Measurements from ENCODE around the gene C9orf78.
"Not testable (repeated sequence)": the region's sequence is repeated elsewhere in the genome, so short reads cannot be mapped to it uniquely, and the experiment has no call there.

The C9orf78 gene

DNA sequence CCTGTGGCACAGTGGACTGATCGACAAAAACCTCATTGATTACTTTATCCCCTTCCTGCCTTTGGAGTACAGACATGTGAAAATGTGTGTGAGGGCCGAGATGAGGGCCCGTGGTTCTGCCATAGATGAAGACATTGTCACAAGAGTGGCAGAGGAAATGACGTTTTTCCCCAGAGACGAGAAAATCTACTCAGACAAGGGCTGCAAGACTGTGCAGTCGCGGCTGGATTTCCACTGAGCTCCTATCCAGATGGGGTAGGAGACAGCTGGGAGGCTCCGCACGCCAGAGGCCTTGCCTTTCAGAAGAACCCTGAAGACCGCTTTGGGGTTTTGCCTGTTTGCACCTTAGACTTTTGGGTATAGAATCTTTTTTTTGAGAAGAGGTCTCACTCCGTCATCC, 25.7 kb downstream of the C9orf78 start:
- DNase-seq = no peak

DNA sequence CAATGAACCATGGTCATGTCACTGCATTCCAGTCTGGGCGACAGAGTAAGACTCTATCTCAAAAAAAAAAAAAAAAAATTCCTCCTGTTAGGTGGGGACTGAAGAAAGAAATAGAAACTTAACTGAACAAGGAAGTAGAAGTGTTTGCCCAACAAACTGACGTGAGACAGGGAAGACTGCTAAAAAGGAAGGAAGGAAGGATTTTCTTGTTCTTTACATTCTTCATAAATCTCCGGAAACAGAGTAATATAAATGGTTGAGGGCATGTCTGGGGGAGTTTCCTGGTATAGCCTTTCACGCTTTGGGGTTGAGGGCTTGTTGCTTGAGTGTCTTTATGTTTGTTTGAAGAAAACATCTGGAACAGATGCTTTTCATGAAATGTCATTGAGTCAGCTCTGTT, 29.0 kb downstream of the C9orf78 start:
- no peak for DNase-seq

GRCh38 chr9:129803676-129804060, 31.4 kb downstream of the C9orf78 start:
- no peak for DNase-seq

DNA sequence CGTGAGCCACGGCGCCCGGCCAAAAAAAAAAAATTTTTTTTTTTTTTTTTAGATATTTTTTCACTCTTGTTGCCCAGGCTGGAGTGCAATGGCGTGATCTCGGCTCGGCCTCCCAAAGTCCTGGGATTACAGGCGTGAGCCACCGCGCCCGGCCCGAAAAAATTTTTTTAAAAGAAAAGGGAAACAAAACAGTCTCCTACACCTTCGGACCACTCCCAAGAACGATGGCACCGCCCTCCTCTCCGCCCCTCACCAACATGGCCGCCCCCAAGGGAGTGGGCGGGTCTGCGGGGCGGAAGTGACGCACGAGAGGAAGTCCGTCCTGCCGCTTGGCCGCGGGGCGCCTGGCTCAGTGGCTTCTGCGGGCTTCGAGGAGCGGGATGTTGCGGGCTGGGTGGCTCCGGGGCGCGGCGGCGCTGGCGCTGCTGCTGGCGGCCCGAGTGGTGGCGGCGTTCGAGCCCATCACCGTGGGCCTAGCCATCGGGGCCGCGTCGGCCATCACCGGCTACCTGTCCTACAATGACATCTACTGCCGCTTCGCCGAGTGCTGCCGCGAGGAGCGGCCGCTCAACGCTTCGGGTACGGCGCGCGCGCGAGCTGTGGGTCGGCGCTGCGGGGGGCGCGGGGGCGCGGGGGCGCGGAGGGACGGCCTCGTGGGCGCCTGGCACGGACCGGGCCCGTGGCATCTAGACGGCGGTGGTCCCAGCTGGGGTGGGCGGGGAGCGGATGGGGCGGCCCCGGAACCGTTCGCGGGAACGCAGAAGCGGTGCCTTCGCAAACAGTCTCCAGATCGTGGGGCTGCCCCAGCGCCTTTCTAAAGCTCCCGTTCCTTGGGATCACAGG, 32.0 kb downstream of the C9orf78 start, which contains the start of gene TOR1B:
Gene TOR1B (plus strand): TSS at position 352 of the 843 bp plus-strand sequence. CDS start 29 bp downstream, at position 381.
- peak; percentile 94 for DNase-seq

DNA sequence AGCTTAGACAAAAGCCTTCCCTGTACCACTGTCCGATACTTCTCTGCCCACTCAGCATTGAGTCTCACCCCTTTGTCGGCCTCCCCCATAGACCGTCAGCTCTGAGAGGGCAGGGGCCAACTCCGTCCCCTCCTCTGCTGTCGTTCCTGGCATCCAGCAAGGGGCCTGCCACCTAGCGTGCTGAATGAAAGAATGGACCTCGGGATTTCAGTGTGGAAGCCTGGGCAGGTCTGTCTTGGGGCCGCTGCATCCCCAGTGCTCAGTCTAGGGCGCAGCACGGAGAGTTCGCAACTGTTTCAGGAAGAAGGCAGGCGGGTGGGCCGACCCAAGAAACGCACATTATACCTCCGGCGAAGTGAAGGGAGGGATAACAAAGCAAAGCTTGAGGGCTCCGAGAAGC, 33.6 kb downstream of the C9orf78 start:
- no peak for DNase-seq

DNA sequence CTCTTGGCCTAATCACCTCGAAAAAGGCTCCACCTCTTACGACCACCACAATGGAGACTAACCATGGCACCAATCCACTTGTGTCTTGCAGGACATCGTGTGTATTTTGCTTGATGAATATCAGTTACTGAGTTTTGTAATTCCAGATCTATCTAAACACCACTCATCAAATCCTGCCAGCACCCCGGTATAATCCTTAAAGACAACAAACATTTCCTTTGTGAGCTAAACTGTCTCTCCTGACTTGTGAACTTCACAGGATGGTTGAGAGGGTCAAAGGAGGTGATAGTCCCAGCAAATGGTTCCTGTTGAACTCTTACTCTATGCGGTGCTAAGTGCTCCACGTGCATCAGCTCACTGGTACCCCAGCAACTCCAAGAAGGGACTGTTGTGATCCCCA, 36.1 kb downstream of the C9orf78 start:
- DNase-seq = no peak

- DNase-seq = not testable (repeated sequence)
These were observed 39.0 kb downstream of the C9orf78 start for GRCh38 chr9:129796029-129796428.

- DNase-seq = no peak
These were observed 40.5 kb downstream of the C9orf78 start for GRCh38 chr9:129794549-129794948.

DNA sequence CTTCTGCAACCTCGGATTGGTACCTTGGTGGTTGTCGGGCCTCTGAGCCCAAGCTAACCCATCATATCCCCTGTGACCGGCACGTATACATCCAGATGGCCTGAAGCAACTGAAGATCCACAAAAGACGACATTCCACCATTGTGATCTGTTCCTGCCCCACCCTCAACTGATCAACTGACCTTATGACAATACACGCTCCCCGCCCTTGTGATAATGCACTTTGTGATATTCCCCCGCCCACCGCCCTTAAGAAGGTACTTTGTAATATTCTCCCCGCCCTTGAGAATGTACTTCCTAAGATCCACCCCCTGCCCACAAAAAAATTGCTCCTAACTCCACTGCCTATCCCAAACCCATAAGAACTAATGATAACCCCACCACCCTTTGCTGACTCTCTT, 48.6 kb downstream of the C9orf78 start:
- no peak for DNase-seq

DNA sequence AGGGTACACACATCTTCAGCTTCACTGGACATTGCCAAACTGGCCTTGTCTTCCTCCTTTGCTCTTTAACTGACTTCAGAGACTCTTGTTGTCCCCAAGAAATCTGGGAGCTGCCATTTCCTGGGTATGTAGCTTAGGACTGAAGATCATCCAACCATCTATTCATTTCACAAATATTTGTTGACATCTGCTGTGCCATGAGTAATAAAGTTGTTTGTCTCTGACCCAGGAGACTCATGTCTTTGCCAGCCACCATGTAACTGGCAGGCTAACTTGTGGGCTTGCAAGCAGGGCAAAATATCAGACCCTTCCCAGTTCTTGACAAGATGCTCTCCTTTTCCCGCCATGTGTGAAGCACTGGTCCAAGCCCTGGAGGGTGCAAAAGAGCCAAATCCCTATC, 49.2 kb downstream of the C9orf78 start:
- DNase-seq = no peak

DNA sequence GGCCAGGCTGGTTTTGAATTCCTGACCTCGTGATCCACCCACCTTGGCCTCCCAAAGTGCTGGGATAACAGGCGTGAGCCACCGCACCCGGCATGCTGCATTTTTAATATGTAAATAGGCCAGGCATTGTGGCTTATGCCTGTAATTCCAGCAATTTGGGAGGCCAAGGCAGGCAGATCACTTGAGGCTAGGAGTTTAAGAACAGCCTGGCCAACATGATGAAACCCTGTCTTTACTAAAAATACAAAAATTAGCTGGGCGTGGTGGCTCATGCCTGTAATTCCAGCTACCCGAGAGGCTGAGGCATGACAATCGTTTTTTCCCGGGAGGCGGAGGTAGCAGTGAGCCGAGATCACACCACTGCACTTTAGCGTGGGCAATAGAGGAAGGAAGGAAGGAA, 50.1 kb downstream of the C9orf78 start:
- not testable (repeated sequence) for DNase-seq

DNA sequence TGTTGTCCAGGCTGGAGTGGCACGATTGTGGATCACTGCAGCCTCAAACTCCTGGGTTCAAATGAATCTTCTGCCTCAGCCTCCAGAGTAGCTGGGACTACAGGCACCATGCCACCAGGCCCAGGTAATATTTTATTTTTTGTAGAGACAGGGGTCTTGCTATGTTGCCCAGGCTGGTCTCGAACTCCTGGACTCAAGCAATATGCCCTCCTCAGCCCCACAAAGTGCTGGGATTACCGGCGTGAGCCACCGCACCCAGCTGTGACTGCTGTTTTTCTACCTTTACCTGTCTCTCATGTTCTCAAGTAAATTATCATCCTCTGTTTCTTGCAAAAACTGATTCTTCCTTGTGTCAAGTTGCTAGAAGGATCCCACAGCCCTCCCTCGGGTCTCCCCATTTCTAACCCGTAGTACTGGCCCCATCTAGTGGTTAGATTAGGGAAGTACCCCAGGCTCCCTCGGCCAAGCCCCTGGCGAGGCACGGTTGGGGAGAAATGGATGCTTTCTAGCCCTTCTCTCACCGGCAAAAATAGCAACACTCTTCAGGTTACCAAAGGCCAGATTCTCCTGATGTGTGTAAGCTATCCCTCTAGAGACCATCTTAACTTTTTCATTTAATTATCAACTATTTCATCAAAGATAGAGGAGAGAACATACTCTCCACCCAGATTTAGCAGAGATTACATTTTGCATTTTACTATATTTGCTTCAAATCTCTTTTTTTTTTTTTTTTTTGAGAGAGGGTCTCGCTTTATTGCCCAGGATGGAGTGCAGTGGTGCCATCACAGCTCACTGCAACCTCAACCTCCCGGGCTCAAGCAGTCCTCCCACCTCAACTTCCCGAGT, 51.3 kb downstream of the C9orf78 start:
- DNase-seq = peak; percentile 66

DNA sequence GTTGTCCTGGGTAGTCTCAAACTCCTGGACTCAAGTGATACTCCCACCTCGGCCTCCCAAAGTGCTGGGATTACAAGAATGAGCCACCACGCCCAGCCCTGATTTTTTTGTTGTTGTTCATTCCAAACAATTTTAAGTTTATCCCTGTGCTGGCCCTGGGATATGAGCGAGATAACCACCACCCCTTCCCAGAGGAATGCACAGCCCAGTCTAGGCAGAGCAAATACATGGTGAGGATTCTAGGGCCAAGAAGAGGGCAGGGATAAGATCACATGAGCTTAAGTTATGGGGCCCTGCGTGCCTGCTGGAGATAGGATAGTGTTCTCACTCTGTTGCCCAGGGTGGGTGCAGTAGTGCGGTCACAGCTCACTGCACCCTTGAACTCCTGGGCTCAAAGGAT, 53.1 kb downstream of the C9orf78 start:
- DNase-seq = no peak

DNA sequence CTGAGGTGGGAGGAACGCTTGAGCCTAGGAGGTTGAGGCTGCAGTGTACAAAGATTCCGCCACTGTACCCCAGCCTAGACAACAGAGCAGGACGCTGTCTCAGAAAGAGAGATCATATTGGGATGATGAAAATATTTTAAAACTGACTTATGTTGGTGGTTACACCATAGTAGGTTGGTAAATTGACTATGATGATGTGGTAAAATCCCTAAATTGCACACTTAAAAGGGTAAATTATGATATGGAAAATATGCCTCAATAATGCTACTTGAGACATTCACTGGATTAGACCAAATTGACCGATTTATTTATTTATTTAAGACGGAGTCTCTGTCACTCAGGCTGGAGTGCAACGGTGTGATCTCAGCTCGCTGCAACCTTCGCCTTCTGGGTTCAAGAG, 53.9 kb downstream of the C9orf78 start:
- no peak for DNase-seq

DNA sequence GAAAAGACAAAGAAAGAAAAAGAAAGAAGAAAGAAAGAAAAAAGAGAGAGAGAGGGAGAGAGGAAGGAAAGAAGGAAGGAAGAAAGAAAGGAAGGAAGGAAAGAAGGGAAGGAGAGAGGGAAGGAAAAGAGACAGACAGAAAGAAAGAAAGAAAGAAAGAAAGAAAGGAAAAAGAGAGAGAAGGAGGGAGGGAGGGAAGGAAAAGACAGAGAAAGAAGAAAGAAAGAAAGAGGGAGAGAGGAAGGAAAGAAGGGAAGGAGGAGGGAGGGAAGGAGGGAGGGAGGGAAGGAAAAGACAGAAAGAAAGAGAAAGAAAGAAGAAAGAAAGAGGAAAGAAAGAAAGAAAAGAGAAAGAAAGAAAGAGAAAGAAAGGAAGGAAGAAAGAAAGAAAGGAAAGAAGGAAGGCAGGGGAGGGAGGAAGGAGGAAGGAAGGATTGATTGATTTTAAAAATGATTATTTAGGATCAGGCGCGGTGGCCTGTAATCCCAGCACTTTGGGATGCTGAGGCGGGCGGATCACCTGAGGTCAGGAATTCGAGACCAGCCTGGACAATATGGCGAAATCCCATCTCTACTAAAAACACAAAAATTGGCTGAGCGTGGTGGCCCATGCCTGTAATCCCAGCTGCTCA, 55.4 kb downstream of the C9orf78 start:
- no peak for DNase-seq

DNA sequence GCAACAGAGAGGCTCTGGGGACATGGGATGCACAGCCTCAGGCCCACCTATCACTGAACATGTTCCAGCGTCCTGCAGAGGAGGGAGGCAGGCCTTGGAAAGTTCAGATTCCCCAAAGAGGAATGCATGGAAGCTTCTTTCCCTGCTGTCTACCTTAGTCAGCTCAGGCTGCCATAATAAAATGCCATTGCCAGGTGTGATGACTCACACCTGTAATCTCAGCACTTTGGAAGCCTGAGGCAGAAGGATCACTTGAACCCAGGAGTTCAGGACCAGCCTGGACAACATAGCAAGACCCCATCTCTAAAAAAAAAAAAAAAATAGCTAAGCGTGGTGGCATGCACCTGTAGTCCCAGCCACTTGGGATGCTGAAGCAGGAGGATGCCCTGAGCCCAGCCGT, 56.6 kb downstream of the C9orf78 start:
- DNase-seq = no peak

- no peak for DNase-seq
These were observed 57.3 kb downstream of the C9orf78 start for GRCh38 chr9:129777769-129778130.
